ENCODE results near the gene IFNLR1. TPM values are rescaled to one million over a fixed set of nuclear protein-coding genes. Genes with fewer than 3 reads are reported as not detected.
A peak's percentile ranks its signal among the peaks of the same experiment; 100 is the strongest.

The IFNLR1 gene
- total RNA-seq, 1 donor from 2014 or later: 0.16 TPM

- DNase-seq: no peak
These were observed 67.0 kb downstream of the IFNLR1 start for GRCh38 chr1:24119859-24120756.

GRCh38 chr1:24119489-24119858 is 67.6 kb downstream of the IFNLR1 start:
- no peak for DNase-seq

DNA sequence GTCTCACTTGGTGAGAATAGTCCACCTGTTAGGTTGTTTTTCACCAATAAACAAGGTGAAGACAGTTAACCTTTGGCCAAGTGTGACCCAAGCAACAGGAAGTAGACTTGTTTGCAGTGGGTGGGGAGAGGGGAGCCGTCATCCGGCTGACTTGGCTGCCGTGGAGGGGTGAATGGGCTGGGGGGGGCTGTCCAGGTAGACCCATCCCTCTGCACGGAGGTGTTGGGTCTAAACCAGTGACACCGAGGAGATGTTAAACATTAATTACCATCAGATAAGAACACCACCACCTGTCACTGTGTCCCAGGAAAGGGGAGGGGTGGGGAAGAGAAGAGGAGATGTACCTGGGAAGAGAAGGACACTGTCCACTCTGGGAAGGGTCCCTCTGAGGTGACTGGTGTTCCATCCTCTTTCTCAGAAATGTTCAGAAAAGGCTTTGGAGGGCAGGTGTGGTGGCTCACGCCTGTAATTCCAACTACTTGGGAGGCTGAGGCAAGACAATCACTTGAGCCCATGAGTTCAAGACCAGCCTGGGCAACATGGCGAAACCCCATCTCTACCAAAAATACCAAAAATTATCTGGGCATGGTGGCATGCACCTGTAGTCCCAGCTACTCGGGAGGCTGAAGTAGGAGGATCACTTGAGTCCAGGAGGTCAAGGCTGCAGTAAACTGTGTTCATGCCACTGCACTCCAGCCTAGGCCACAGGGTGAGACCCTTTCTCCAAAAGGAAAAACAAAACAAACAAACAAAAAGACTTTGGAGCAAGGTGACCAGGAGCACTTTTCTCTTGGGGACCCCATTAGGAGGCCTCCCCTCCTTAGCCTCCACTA is 68.5 kb downstream of the IFNLR1 start:
- no peak for DNase-seq

GRCh38 chr1:24117722-24118409 is 69.2 kb downstream of the IFNLR1 start:
- DNase-seq: no peak

DNA sequence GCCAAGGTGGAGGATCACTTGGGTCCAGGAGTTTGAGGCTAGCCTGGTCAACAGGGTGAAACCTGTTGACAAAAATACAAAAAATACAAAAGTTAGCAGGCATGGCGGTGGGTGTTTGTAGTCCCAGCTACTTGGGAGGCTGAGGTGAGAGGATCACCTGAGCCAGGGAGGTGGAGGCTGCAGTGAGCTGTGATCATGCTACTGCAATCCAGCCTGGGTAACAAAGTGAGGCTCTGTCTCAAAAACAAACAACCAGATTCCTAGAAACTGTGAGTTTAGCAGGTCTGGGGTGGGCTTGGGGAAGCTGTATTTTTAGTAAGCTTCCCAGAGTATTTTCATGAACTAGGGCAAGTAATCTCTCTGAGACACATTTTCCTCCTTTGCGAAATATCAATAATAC is 70.0 kb downstream of the IFNLR1 start:
- DNase-seq: no peak

- DNase-seq: no peak
These were observed 72.3 kb downstream of the IFNLR1 start for GRCh38 chr1:24114753-24115152.

- DNase-seq: no peak
These were observed 73.5 kb downstream of the IFNLR1 start for GRCh38 chr1:24113641-24114033.

- DNase-seq: peak; percentile 13
These were observed 74.9 kb downstream of the IFNLR1 start, which contains the start of gene MYOM3 for GRCh38 chr1:24111996-24112779. MYOM3 (minus strand) TSS chr1:24112135; CDS start chr1:24108636, 3,499 bp downstream.

- no peak for DNase-seq
These were observed 75.7 kb downstream of the IFNLR1 start for GRCh38 chr1:24111262-24111995.

DNA sequence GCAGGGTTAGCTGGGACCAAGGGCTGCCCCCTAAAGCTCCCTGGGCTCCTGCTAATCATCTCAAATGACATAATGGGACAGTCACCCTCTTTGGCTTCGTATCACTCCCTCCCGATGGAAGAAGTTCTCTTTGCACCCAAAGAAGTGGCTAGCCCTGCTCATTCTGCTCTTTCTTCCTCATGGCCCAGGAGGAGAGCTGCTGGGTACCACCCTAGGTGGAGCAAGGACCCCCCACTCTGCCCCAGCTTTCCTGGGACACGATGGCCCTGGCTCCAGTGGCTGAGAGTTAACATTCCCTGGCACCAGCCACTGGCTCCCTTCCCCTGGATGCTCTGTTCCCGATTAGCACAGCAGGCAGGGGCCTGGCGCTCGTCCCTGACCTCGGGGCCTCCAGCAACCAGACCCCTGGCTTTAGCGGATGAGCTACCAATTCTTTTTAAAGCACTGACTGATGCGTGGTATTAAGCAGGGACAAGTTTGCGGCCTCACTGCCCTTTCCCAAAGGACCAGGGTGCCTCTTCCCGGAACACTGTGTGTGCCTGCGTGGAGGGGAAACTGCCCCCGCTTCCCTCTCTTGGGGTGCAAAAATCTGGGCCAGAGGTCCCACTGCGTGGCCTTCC is 76.3 kb downstream of the IFNLR1 start:
- no peak for DNase-seq

DNA sequence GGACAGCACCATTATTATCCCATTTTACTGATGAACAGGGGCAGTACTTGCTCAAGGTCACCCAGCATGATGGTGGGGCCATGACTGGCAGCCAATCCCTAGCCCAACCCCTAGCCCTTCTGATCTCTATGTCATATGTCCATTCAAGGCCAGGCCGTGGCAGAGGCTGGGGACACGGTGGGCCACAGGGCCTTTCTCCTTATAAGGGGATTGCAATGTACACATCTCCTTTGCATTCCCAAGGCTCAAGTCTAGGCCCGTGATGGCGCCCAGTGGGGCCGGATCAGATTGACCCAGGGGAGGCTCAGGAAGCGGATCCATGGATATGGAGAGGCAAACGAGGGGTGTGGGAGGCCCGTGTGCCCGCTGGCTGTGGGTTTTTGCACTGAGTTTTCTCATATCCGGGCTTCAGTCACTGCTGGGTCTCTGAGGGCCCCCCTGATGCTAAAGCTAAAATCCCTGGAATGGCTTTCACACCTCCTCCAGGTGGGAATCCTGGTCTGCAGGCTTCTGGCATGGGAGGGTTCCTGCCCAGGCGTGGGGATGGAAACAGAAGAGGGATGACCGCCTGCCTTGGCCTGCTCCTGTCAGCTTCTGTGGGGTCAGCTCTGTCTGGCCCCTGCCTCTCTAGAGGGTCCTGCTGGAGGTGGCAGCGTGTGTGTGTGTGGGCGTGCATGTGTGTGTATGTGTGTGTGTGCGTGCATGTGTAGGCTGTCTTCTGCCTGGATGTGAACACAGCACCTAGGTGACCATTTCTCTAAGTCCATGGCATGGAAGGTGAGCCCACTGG is 77.2 kb downstream of the IFNLR1 start:
- DNase-seq: no peak

- DNase-seq: no peak
These were observed 78.0 kb downstream of the IFNLR1 start for GRCh38 chr1:24109166-24109483.

- no peak for DNase-seq
These were observed 78.5 kb downstream of the IFNLR1 start for GRCh38 chr1:24108334-24109165.

DNA sequence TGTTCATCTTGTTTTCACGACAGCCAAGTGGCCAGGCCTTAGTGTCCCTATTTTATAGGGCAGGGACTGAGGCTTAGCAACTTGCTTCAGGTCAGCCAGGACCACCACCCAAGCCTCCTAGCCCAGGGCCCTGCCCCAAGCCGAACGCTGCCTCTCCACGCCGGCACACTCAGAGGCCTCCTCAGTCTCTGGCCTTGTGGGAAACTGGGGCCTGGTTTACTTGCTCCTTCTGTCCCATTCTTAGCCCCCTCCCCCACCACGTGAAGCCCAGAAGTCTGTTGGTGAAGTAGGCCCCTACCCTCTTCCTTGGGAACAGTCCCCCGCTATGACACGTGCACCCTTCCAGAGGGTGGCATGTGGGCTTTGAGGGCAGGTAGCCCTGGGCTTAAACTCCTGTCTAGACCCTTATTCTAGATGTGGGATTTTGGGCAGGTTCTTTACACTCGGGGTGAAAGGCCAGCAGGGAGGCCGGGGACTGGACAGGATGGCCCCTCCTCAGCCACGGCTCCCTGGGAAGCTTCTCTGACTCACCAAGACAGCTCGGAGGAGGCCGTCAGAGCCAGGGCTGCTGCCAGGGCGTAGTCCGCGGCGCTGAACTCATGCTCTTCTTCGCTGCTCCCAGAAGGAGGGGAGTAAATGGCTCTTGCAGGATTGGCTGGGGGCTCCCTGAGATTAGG is 79.5 kb downstream of the IFNLR1 start:
- no peak for DNase-seq

- DNase-seq: no peak
These were observed 81.5 kb downstream of the IFNLR1 start for GRCh38 chr1:24105368-24106160.

DNA sequence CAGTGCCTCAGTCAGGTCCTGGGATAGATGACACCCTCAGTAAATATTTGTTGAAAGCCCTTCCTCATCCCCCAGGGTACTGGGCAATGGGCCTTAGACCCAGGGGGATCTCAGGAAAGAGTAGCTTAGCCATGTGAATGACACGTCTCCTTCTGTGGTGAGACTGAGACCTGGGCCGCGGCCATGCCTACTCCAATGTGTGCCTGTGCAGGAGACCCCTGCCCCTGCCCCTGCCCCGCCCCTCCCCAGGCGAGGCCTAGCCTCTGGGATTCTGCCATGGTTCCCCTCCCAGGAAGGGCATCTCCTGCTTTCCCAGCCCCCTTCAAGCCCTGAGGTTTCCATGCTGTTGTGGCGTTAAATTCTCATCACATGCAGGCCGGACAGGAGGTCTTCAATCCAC is 82.2 kb downstream of the IFNLR1 start:
- no peak for DNase-seq
